GM20431 (cell line): ENCODE results near the gene FKBP2.
"Not testable (repeated sequence)": the region's sequence is repeated elsewhere in the genome, so short reads cannot be mapped to it uniquely, and the experiment has no call there.

Source experiments
- in situ Hi-C: fragments of 300-500 bp; cut with MseI, MboI; formaldehyde crosslinking; loops from one replicate; pipeline ENCODE4 v1.15.0; 2020; ENCODE audit warnings: low sequenced_read_pairs; ENCODE audit not compliant: unreplicated experiment

FKBP2 gene

DNA sequence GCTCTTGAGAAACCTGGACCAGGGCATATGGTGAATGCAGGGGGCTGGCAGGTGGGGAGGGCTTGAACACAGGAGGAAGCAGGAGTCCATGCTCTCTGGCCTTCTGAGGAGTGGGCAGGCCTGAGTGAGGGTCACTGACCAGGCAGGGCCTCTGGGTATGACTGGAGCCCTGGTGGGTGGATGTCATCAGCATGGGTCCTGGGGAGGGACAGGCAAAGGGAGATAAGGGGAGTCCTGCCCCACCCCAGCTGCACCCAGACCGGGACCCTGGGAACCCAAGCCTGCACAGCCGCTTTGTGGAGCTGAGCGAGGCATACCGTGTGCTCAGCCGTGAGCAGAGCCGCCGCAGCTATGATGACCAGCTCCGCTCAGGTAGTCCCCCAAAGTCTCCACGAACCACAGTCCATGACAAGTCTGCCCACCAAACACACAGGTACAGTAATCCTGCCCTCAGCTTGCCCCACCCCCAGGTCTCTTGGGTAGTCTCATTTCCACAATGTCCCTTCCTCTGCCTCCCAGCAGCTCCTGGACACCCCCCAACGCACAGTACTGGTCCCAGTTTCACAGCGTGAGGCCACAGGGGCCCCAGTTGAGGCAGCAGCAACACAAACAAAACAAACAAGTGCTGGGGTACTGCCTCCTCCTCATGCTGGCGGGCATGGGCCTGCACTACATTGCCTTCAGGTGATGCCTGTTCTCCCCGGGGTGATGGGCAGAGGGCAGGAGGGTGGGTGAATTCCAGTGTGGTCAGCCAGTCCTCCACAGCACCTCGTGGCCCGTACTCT, 8.5 kb upstream of the FKBP2 start:
- in situ Hi-C loops = no loop called here

- in situ Hi-C loops = no loop called here
Observed at GRCh38 chr11:64232967-64233315, 8.0 kb upstream of the FKBP2 start.

DNA sequence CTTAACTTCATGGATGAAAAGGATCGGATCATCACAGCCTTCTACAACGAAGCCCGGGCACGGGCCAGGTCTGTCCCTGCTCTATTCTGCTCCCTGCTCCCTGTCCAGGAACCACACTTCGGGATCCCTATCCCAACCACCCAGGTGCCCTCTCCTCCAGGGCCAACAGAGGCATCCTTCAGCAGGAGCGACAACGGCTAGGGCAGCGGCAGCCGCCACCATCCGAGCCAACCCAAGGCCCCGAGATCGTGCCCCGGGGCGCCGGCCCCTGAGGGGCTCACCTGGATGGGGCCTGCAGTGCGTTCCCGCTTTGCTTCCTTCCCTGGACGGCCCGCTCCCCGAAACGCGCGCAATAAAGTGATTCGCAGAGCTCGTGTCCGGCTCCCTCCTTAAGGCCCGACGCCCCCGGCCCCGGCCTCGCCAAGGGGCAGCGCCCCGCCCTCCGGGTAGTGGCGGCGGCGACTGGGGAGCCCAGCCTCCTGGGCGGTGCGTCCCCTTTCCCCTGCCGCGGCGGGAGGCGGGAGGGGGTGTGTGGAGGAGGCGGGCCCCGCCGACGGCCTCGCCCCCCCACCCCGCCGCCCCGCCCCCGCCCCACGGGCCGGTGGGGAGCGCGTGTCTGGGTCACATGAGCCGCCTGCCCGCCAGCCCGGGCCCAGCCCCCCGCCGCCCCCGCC, 6.8 kb upstream of the FKBP2 start, which contains the start of gene VEGFB:
TSS of gene VEGFB (plus strand) at position 672 of the 674 bp plus-strand sequence. CDS start 250 bp downstream, outside the sequence.
- in situ Hi-C loops = no loop called here

GRCh38 chr11:64234647-64235379, 6.1 kb upstream of the FKBP2 start:
- in situ Hi-C loops = no loop called here

GRCh38 chr11:64235437-64236161, 5.3 kb upstream of the FKBP2 start:
- in situ Hi-C loops = no loop called here

GRCh38 chr11:64237484-64237951, 3.4 kb upstream of the FKBP2 start:
- in situ Hi-C loops = no loop called here

DNA sequence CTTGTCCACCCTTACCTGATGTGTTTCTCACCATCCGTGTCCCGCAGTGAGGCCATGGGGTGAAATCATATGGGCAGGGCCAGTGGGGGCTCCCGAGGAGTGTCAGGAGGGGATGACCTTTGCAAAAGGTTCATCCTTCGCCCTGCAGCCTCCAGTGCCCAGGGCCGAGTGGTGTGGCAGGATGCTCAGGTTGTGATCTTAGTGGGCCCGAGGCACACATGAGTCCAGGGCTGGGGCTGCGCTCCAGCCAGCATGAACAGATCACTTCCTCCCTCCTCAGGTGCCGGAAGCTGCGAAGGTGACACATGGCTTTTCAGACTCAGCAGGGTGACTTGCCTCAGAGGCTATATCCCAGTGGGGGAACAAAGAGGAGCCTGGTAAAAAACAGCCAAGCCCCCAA, 2.8 kb upstream of the FKBP2 start:
- in situ Hi-C loops = no loop called here

- in situ Hi-C loops = no loop called here
Observed at GRCh38 chr11:64238999-64239398, 1.9 kb upstream of the FKBP2 start.

- in situ Hi-C loops = no loop called here
Observed at GRCh38 chr11:64239662-64240434, 1.0 kb upstream of the FKBP2 start.

DNA sequence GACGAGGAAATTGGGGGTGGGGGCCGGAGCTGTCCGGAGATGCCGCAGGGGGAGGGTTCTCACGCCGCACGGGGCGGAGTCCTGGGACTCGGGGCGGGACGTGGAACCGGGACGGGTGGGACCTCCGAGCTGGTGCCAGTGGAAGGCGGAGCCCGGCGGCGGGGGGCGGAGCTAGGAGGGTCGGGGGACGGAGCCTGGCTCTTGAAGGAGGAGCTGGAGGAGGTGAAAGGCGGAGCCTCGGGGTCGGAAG, 271 bp downstream of the FKBP2 start:
- in situ Hi-C loops = no loop called here

DNA sequence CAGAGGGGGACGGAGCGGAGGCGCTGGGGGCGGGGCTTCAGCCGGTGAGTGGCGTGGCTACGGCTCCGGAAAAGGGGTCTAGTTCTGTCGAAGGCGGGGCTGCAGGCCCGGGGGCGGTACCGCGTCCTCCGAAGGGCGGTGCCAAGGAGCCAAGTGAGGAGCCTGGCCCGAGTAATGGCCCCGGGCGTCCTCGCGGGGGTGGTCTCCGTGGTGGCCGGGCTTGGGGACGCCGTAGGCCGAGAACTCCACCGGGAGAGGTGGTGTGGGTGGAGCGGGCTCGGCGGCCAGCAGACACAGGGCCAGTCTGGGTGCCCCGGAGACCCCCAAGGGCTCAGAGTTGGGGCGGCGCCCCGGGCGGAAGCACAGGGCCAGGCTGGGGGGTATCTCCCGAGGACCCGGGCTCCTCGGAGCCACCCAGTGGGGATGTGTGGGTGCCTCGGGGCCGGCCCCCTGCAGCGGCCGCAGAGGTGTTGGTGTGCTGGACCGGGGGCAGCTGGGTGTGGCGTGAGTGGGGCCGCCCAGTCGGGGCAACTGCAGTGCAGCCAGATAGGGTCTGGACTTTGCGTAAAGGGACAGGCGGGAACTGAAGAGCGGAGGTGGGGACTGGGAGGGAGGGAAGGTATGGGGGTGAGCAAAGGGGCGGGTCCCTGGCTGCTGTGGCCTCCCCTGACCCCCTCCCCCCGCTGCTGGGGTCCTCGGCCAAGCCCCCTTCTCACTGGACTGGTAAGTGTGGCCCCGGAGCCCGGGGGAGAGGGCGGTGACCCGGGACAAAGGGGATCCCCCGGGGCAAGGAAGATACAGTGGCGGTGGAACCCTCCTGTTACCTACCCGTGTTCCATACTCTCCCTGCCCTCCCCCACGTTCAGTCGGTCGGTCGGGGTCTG, 838 bp downstream of the FKBP2 start:
- in situ Hi-C loops = no loop called here

GRCh38 chr11:64243236-64243854, 2.5 kb downstream of the FKBP2 start:
- in situ Hi-C loops = no loop called here

DNA sequence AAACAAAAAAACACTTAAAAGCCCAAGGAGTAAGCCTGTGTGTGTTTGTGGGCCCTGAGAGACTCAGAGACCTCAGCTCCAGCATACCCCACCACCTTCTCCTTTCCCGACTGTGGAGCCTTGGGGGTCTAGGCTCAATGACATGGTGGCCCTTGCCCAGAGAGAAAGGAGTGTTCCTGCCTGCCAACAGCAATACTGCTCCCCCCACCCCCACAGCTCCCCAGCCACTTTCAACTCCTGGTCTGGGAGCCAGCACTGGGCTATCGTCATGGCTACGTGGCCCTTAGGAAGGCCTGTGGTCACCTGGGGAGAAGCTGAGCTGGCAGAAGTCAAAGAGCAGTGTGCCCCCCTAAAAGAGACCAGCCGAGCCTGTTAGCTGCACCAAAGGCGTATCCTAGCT, 3.2 kb downstream of the FKBP2 start:
- in situ Hi-C loops = no loop called here

- in situ Hi-C loops = no loop called here
Observed at GRCh38 chr11:64244966-64245365, 4.1 kb downstream of the FKBP2 start.

GRCh38 chr11:64245401-64245796, 4.5 kb downstream of the FKBP2 start:
- in situ Hi-C loops = no loop called here

- in situ Hi-C loops = no loop called here
Observed at GRCh38 chr11:64245797-64246620, 5.1 kb downstream of the FKBP2 start.

DNA sequence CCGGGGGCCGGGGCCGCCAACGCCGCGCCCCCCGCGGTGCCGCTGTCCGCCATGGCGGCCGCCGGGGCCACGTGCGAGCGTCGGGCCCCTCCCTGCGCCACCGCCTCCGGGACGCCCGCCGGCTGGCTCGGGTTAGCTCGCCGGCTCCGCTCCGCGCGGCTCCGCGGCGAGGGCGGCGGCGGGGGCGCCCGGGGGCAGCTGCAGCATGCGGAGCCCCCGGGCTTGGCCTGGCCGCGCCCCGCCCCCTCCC, 5.7 kb downstream of the FKBP2 start:
- in situ Hi-C loops = not testable (repeated sequence)
